ENCODE results near the gene TMEM204.

DNA sequence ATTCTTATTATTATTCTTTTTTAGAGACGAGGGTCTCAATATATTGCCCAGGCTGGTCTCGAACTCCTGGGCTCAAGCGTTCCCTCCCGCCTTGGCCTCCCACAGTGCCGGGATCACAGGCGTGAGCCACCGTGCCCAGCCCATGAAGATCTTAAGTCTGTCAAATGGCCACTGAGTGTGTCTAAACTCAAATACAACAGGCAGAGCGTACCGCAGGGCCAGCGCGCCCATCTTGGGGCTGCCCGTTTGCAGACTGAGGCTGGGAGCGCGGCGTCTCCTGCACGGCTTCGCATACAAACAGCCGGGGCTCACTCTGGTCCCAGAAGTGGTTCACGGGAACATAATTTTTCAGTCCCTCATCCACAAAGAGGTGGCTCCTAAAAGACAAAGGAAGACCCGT, 30.3 kb downstream of the TMEM204 start:
- TF ChIP-seq, protein P1, sequence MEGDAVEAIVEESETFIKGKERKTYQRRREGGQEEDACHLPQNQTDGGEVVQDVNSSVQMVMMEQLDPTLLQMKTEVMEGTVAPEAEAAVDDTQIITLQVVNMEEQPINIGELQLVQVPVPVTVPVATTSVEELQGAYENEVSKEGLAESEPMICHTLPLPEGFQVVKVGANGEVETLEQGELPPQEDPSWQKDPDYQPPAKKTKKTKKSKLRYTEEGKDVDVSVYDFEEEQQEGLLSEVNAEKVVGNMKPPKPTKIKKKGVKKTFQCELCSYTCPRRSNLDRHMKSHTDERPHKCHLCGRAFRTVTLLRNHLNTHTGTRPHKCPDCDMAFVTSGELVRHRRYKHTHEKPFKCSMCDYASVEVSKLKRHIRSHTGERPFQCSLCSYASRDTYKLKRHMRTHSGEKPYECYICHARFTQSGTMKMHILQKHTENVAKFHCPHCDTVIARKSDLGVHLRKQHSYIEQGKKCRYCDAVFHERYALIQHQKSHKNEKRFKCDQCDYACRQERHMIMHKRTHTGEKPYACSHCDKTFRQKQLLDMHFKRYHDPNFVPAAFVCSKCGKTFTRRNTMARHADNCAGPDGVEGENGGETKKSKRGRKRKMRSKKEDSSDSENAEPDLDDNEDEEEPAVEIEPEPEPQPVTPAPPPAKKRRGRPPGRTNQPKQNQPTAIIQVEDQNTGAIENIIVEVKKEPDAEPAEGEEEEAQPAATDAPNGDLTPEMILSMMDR (conservative IDR thresholded peaks at IDR 0.05 in 1 of 2, IDR thresholded peaks at IDR 0.05 in 1 of 2; ENCODE audit: low read depth in 1 of 2, low read length in 2 of 2), result no peak
- no peak for TF ChIP-seq EZH2 (IDR thresholded peaks at IDR 0.05; ENCODE audit: low read length, missing control alignments)

Data from fibroblast of lung (primary cell).